Mesendoderm (in vitro differentiated cells): ENCODE measurements around the gene RPS5.

Experiments
- DNase-seq: peaks from one replicate; pipeline ENCODE4 v3.0.0; 2013
- H2AK5ac ChIP-seq: 2 replicates; pipeline ENCODE4 v1.6.1; 2013; ENCODE audit warnings: low read length, inconsistent platforms
- H2BK120ac ChIP-seq: 2 replicates; pipeline ENCODE4 v1.6.1; 2013; ENCODE audit warnings: low read depth, mild to moderate bottlenecking, low read length, moderate library complexity, mixed read lengths
- H2BK15ac ChIP-seq: replicated peaks from 2 replicates; pipeline ENCODE4 v1.6.1; 2013; ENCODE audit warnings: low read depth, mild to moderate bottlenecking, moderate library complexity
- H2BK5ac ChIP-seq: 2 replicates; pipeline ENCODE4 v1.6.1; 2013; ENCODE audit warnings: low read length, inconsistent platforms
- H3K18ac ChIP-seq: 2 replicates; pipeline ENCODE4 v1.6.1; 2013; ENCODE audit warnings: mild to moderate bottlenecking, low read length, mixed read lengths
- H3K23ac ChIP-seq: one replicate; pipeline ENCODE4 v1.6.1; 2013; ENCODE audit warnings: low read length
- H3K27ac ChIP-seq: 2 replicates; pipeline ENCODE4 v1.5.1; 2013; ENCODE audit warnings: low read depth, mild to moderate bottlenecking, inconsistent platforms, low read length, moderate library complexity
- H3K27me3 ChIP-seq: 2 replicates; pipeline ENCODE4 v1.6.1; 2013; ENCODE audit warnings: low read length, control low read depth, mild to moderate bottlenecking, inconsistent platforms; ENCODE audit not compliant: insufficient read depth, poor library complexity
- H3K36me3 ChIP-seq: 2 replicates; pipeline ENCODE4 v1.6.1; 2013; ENCODE audit warnings: low read length, inconsistent platforms; ENCODE audit not compliant: control insufficient read depth, insufficient read depth
- H3K4ac ChIP-seq: one replicate; pipeline ENCODE4 v1.6.1; 2013; ENCODE audit warnings: low read depth, mild to moderate bottlenecking, low read length, moderate library complexity
- H3K4me1 ChIP-seq: 2 replicates; pipeline ENCODE4 v1.6.1; 2013; ENCODE audit warnings: low read depth, low read length, inconsistent platforms; ENCODE audit not compliant: control insufficient read depth
- H3K4me2 ChIP-seq: 2 replicates; pipeline ENCODE4 v1.6.1; 2013; ENCODE audit warnings: low read length
- H3K4me3 ChIP-seq: 2 replicates; pipeline ENCODE4 v1.5.1; 2013; ENCODE audit warnings: mild to moderate bottlenecking, low read length
- H3K56ac ChIP-seq: one replicate; pipeline ENCODE4 v1.6.1; 2013; ENCODE audit warnings: low read length
- H3K79me1 ChIP-seq: 2 replicates; pipeline ENCODE4 v1.6.1; 2013; ENCODE audit warnings: low read length, inconsistent platforms
- H3K79me2 ChIP-seq: 2 replicates; pipeline ENCODE4 v1.6.1; 2013; ENCODE audit warnings: mild to moderate bottlenecking, low read length; ENCODE audit not compliant: control insufficient read depth, insufficient read depth
- H3K9ac ChIP-seq: 2 replicates; pipeline ENCODE4 v1.6.1; 2013; ENCODE audit warnings: low read length, inconsistent platforms
- H4K5ac ChIP-seq: one replicate; pipeline ENCODE4 v1.6.1; 2013; ENCODE audit warnings: low read length
- H4K8ac ChIP-seq: one replicate; pipeline ENCODE4 v1.6.1; 2013; ENCODE audit warnings: low read depth, mild to moderate bottlenecking, control low read depth, low read length, moderate library complexity
- WGBS: extraction: QIAGEN DNeasy Blood & Tissue Kit; methylation state at CpG from one replicate; pipeline ENCODE4 v1.1.7; 2013; ENCODE audit warnings: low lambda C conversion rate, missing lambda C conversion rate; ENCODE audit not compliant: insufficient coverage; ENCODE audit errors: extremely low coverage; 5-methylcytosine and 5-hydroxymethylcytosine counted together

Gene RPS5

DNA sequence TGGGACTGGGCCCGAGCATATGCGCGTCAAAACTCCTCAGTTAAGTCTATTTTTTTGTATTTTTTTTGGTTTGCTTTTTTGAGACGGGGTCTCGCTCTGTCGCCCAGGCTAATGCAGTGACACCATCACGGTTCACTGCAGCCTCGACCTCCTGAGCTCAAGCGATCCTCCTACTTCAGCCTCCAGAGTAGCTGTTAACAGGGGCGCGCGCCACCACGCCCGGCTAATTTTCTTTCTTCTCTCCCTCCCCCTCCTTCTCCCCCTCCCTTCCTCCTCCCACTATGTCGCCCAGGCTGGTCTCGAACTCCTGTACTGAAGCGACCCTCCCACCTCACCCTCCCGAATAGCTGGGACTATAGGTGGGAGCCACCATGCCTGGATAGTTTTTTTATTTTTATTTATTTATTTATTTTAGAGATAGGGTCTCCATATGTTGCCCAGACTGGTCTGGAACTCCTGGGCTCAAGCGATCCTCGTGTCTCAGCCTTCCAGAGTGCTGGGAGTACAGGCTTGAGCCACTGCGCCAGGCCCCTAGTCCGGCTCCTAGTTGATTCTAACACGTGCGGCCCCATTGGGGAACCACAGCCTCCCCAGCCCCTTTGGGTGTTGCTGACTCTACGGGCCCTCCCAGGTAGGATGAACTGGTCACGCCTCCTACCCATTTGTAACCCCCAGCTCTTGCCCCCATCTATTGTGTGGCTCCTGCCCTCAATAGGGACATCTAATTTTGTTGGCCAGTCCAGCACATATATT, 5.4 kb upstream of the RPS5 start:
- H3K27me3 ChIP-seq = no peaks in the 10 kb centered on the region
- H4K5ac ChIP-seq = no peak overlapping the region
- peaks cover 4% of the 10 kb centered on the region for H3K4me1 ChIP-seq
- no CpG with 5 or more reads among the region's 26 CpGs for WGBS
- peak overlapping the region; percentile 70 for H3K56ac ChIP-seq
- H3K23ac ChIP-seq = no peak overlapping the region
- H3K4me2 ChIP-seq = peak overlapping the region; percentile 84
- H2BK5ac ChIP-seq = no peak overlapping the region
- H4K8ac ChIP-seq = no peak overlapping the region
- H3K4ac ChIP-seq = no peak overlapping the region
- H3K36me3 ChIP-seq = no peaks in the 10 kb centered on the region
- peaks cover 4% of the 10 kb centered on the region for H3K79me1 ChIP-seq
- no peak overlapping the region for H3K27ac ChIP-seq
- H2BK15ac ChIP-seq = no peak overlapping the region
- peak overlapping the region; percentile 77 for H3K4me3 ChIP-seq
- peak overlapping the region; percentile 68 for H3K9ac ChIP-seq
- no peak overlapping the region for H2BK120ac ChIP-seq
- no peak overlapping the region for H3K18ac ChIP-seq
- no peaks in the 10 kb centered on the region for H3K79me2 ChIP-seq
- H2AK5ac ChIP-seq = no peak overlapping the region
- no peak for DNase-seq

DNA sequence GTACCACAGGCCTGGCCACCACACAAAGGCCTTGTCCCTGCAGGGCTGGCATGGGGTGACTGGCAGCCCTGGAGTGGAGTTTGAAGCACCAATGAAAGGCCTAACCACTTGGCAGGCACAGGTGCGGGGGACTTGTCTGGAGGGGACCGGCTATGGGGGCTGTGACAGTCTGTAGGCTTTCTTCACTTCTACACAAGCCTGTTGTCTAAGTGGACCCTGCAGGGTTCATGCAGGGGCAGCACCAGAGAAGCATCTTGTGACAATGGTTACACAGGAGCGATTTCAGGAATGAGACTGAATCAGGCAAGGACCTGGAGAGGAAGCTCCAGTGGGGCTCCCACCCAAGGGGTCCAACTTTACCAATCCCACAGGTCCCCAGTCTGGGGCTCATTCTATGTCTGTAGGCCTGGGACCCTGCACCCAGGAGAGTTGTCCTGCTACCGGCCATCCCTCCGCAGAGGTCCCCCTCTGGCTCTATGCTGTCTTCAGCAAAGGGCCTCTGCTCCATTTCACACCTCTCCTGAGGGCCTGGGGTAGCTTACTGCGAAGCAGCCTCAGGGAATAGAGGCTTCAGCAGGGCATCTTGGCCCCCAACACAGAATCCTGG, 4.0 kb upstream of the RPS5 start:
- H2BK120ac ChIP-seq = no peak overlapping the region
- H3K36me3 ChIP-seq = peaks cover under 1% of the 10 kb centered on the region
- no CpG with 5 or more reads among the region's 6 CpGs for WGBS
- no peak overlapping the region for H4K5ac ChIP-seq
- H3K56ac ChIP-seq = no peak overlapping the region
- no peak overlapping the region for H3K9ac ChIP-seq
- no peak overlapping the region for H3K27ac ChIP-seq
- H3K4me2 ChIP-seq = no peak overlapping the region
- H2BK15ac ChIP-seq = no peak overlapping the region
- no peak overlapping the region for H3K4ac ChIP-seq
- H3K23ac ChIP-seq = no peak overlapping the region
- H3K79me2 ChIP-seq = peaks cover 10% of the 10 kb centered on the region
- H3K4me3 ChIP-seq = no peak overlapping the region
- no peak overlapping the region for H4K8ac ChIP-seq
- no peak for DNase-seq
- peaks cover 8% of the 10 kb centered on the region for H3K79me1 ChIP-seq
- H3K4me1 ChIP-seq = peaks cover 5% of the 10 kb centered on the region
- no peaks in the 10 kb centered on the region for H3K27me3 ChIP-seq
- no peak overlapping the region for H2BK5ac ChIP-seq
- H2AK5ac ChIP-seq = no peak overlapping the region
- H3K18ac ChIP-seq = no peak overlapping the region

DNA sequence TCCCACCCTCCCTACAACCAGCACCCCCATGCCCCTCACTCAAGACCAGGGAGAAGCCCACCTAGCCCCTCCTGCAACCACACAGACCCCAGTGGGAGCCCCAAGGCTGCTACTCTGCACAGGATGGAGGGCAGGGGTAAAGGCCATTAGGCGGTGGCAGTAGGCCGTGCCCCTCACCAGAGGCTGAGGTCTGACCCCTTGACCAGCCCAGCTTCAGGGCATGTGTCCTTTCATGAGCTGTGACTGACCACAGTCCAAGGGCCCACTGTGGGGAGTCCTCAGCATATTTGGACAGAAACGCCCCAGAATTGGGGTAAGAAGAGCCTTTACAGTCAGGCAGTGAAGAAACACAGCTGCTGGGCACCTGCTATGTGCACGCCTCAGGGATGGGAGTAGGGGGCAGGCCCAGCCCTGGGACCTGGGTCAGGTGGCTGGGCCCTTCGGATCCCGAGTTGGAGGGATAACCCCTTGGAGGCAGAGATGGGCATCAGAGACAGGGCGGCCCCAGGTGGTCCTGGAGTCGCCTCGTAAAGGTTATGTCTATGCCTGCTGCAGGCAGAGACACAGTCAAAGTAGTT, 1.7 kb upstream of the RPS5 start:
- H4K5ac ChIP-seq = peak overlapping the region; percentile 84
- WGBS = no CpG with 5 or more reads among the region's 9 CpGs
- no peak overlapping the region for H2AK5ac ChIP-seq

DNA sequence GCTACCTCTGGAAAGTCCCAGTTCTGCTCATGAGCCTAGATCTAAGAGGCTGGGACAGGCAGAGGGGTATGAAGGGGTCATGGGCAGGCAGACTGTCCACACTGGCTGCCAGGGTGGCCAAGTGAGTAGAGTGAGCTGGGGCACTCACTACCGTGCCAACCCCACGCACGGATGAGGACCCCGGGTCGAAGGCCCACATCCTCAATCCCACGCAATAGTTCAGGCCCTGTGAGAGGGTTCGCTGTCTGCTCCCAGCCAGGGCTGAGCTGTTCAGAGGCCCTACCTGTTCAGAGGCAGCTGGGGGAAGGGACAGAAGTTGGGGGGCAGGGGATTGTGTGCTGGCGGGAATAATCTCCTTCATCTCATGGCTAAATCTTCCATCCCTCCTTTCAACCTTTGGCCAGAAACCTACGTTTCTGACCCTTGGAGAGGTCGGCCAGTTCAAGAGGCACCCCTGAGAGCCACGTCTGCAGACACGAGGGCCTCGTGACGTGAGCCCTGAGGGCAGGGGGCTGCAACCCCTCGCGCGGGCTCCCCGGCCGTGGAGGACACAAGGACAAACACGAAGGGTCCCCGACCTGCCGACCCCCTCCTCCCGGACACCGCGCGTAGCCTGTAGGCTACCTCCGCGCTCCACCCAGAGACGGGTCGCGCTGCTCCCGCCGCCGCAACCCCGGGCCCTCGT, 1.0 kb upstream of the RPS5 start:
- Histone ChIP-seq H2BK120ac (no peak overlapping the region), H4K8ac (no peak overlapping the region), H3K18ac (peak overlapping the region; percentile 51), H3K9ac (peak overlapping the region; percentile 92), H2BK15ac (no peak overlapping the region), H4K5ac (peak overlapping the region; percentile 84), H2AK5ac (peak overlapping the region; percentile 57), H2BK5ac (peak overlapping the region; percentile 52), H3K79me2 (peaks cover 27% of the 10 kb centered on the region), H3K4me3 (peak overlapping the region; percentile 64), H3K36me3 (peaks cover 9% of the 10 kb centered on the region), H3K79me1 (peaks cover 10% of the 10 kb centered on the region), H3K4me1 (peaks cover 6% of the 10 kb centered on the region), H3K4ac (peak overlapping the region; percentile 94), H3K56ac (peak overlapping the region; percentile 98), H3K4me2 (peak overlapping the region; percentile 49), H3K27ac (peak overlapping the region; percentile 87), H3K23ac (peak overlapping the region; percentile 52), H3K27me3 (no peaks in the 10 kb centered on the region)
- no peak for DNase-seq
- WGBS = no CpG with 5 or more reads among the region's 36 CpGs

More for the DNA sequence above, 1.7 kb upstream of the RPS5 start:
- Histone ChIP-seq H3K56ac (peak overlapping the region; percentile 98), H2BK120ac (no peak overlapping the region), H2BK5ac (no peak overlapping the region), H3K23ac (no peak overlapping the region), H3K27ac (no peak overlapping the region), H3K27me3 (no peaks in the 10 kb centered on the region), H3K4me3 (no peak overlapping the region), H2BK15ac (no peak overlapping the region), H4K8ac (no peak overlapping the region), H3K9ac (peak overlapping the region; percentile 92), H3K18ac (no peak overlapping the region), H3K4me1 (peaks cover 6% of the 10 kb centered on the region), H3K79me1 (peaks cover 8% of the 10 kb centered on the region), H3K4me2 (peak overlapping the region; percentile 49), H3K4ac (no peak overlapping the region), H3K36me3 (peaks cover 6% of the 10 kb centered on the region), H3K79me2 (peaks cover 23% of the 10 kb centered on the region)
- no peak for DNase-seq

DNA sequence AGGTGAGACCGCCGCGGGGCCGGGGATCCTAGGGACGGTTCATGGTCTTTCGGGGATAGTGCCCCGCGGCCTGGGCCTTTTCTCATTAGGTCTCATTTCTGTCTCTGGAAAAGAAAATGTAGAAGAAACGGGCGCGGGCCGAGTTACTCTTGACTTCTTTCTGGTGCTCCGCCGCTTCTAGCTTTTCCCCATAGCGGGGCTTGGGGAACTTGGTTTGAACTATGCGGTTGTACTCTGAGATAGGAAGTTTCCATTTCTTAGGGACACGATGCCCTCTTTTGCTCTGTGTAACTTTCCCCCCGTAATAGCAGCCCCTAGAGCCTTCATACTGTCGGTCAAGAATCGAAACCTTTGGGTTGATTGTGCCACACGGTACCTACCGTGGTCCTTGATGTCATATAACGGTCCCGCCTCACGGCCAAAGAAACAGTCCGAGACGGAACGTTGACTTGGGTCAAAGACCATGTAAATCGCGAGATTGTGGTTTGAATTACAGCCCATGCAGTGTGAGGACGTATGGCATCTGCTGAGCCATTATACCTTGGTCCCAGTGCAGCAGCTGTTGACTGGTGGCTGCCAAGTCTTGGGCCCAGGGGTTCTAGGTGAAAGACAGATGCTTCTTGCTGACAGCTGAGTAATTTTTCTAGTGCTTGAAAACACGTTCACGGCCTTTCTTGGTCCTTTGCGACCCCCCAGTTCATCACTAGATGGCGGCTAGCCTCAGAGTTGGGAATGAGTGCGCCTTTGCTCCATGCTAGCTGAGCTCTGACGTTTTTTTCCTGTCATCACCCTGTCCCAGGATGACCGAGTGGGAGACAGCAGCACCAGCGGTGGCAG, 487 bp downstream of the RPS5 start:
- H2AK5ac ChIP-seq = no peak overlapping the region
- H3K23ac ChIP-seq = no peak overlapping the region
- no CpG with 5 or more reads among the region's 39 CpGs for WGBS
- H3K4me1 ChIP-seq = peaks cover 6% of the 10 kb centered on the region
- peak overlapping the region; percentile 34 for H3K4me2 ChIP-seq
- no peak overlapping the region for H2BK120ac ChIP-seq
- H3K79me2 ChIP-seq = peaks cover 27% of the 10 kb centered on the region
- no peak overlapping the region for H4K8ac ChIP-seq
- peaks cover 9% of the 10 kb centered on the region for H3K36me3 ChIP-seq
- H3K4me3 ChIP-seq = peak overlapping the region; percentile 78
- no peak overlapping the region for H2BK15ac ChIP-seq
- H3K18ac ChIP-seq = no peak overlapping the region
- DNase-seq = peak; percentile 35
- peaks cover 10% of the 10 kb centered on the region for H3K79me1 ChIP-seq
- no peak overlapping the region for H4K5ac ChIP-seq
- peak overlapping the region; percentile 94 for H3K4ac ChIP-seq
- peak overlapping the region; percentile 89 for H3K9ac ChIP-seq
- H3K27ac ChIP-seq = no peak overlapping the region
- no peak overlapping the region for H2BK5ac ChIP-seq
- H3K56ac ChIP-seq = peak overlapping the region; percentile 85
- H3K27me3 ChIP-seq = no peaks in the 10 kb centered on the region
